Activated T-cell treated with anti-CD3 and anti-CD28 coated beads, Interleukin-2, amount 50 U/mL, for 72 hours (primary cell): ENCODE results near the gene TEDC1. TPM values are rescaled to one million over a fixed set of nuclear protein-coding genes. Genes with fewer than 3 reads are reported as not detected.

ENCODE experiments used
- ATAC-seq, 2 donors: fragments of 150-1000 bp; cut with Tn5 transposase; replicated peaks in 1 of 2; 2 replicates each; pipeline ENCODE4 v1.10.0; 2021; ENCODE audit warnings: moderate library complexity in 2 of 2, mild to moderate bottlenecking in 1 of 2
- DNase-seq, 2 donors: peaks; one replicate each; pipeline ENCODE4 v3.0.0; 2021 to 2022; ENCODE audit warnings: mixed read lengths in 1 of 2
- H3K27ac Mint-ChIP-seq: one replicate; pipeline ENCODE4 v1.8.0; 2022; ENCODE audit warnings: mild to moderate bottlenecking, moderate library complexity, mixed read lengths
- H3K27me3 Mint-ChIP-seq: one replicate; pipeline ENCODE4 v1.8.0; 2022; ENCODE audit warnings: low read depth, mixed read lengths
- H3K36me3 Mint-ChIP-seq, 2 donors: one replicate each; pipeline ENCODE4 v1.8.0; 2022; ENCODE audit warnings: mixed read lengths in 2 of 2, mild to moderate bottlenecking in 1 of 2; ENCODE audit not compliant: insufficient read depth in 2 of 2
- H3K4me1 Mint-ChIP-seq: one replicate; pipeline ENCODE4 v1.8.0; 2022; ENCODE audit warnings: low read depth, mixed read lengths
- H3K4me3 Mint-ChIP-seq, 2 donors: one replicate each; pipeline ENCODE4 v1.8.0; 2022; ENCODE audit warnings: mild to moderate bottlenecking in 2 of 2, mixed read lengths in 2 of 2, moderate library complexity in 2 of 2
- H3K9me3 Mint-ChIP-seq, 2 donors: one replicate each; pipeline ENCODE4 v1.8.0; 2022; ENCODE audit warnings: mixed read lengths in 2 of 2
- total RNA-seq, 2 donors: library from RNA; stranded (reverse); gene quantifications; one replicate each; pipeline ENCODE4 v1.2.3, GENCODE V29; 2022

The TEDC1 gene, protein sequence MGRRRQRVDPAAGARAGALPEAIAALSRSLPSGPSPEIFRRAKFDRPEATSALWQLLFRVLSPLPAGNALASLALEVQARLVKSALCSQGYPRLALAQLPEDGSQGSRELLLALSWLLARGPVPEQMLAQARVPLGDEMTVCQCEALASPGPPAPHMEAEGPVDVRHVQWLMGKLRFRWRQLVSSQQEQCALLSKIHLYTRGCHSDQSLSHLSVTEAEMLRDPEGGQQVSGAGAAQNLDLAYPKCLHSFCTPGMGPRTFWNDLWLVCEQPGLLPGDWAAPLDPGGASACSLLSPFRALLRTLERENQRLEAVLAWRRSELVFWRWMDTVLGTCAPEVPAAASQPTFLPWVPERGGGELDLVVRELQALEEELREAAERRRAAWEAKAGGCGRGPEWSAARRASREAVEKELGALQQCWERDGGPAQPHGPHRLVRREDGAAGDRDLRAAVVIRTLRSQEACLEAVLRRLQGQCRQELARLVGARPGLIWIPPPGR
- total RNA-seq = 10 to 100 TPM; 33.0 to 36.9 TPM

DNA sequence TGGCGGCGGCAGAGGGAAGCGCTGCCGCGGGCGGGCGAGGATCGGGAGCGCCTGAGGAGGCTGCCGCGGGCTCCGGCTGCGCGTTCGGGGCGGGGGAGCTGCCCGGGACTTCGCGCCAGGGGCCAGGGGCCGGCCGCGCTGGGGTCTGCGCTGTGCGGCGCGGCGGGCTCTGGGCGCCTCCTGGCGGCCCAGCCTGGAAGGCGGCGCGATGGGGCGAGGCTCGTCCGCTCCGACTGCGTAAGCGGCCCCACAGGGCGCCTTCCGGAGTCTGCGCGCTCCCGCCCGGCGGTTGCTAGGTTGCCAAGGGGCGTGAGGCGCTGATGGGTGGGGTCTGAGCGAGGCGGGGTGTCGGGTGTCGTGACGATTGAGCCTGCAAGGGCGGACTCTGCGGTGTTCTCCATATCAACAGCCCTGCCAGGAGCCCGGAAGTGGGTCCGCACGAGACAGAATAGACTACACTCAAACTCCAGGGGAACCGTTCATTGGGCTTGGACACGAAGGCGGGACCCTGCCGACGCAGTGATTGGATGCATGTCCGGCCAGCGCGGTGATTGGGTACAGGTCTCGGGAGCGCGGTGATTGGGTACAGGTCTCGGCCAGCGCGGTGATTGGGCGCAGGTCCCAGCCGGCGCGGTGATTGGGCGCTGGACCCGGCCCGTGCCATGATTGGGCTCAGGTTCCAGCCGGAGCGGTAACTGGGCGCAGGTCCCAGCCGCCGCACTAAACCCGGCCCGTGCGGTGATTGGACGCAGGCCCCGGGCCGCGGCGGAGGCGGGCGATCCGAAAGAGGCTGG lies at the start of gene TEDC1:
Gene TEDC1, plus strand, starts transcription at position 675 of the 794 bp plus-strand sequence. CDS start 130 bp downstream, outside the sequence.
- Mint-ChIP-seq H3K4me1 (peaks cover 30% of the 10 kb centered on the region), H3K9me3 (no peaks in the 10 kb centered on the region), H3K36me3 (peaks cover 0 to 1% of the 10 kb centered on the region in 2 donors), H3K27me3 (no peaks in the 10 kb centered on the region), H3K4me3 (peak within 1 kb of the TSS; percentile 87 to 95), H3K27ac (peak within 1 kb of the TSS; percentile 89)
- peak; percentile 99 for DNase-seq
- peak; percentile 77 to 79 for ATAC-seq

DNA sequence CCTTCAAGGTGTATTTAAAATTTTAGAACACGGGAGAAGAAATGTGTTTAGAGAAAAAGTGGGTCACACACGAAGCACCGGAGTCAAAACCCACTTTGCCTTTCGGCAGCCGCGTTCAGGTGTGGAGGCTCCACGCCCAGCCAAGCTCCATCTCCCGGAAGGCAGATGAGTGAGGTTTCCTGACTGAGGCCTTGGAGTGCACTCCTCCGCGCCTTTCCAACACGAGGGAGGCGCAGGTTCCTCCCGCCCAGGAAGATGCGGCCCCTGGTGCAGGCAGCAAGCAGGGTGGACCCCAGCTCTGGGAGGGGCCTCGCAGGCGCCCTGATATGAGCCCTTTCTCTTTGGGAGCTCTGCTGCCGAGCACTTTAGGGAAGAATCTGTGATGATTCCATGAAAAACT lies 48.9 kb upstream of the TEDC1 start:
- Mint-ChIP-seq H3K27me3 (no peaks in the 10 kb centered on the region), H3K9me3 (no peaks in the 10 kb centered on the region), H3K4me3 (no peak overlapping the region), H3K4me1 (no peaks in the 10 kb centered on the region), H3K27ac (no peak overlapping the region), H3K36me3 (peaks cover 0 to 5% of the 10 kb centered on the region in 2 donors)
- DNase-seq (no peak), ATAC-seq (no peak)

DNA sequence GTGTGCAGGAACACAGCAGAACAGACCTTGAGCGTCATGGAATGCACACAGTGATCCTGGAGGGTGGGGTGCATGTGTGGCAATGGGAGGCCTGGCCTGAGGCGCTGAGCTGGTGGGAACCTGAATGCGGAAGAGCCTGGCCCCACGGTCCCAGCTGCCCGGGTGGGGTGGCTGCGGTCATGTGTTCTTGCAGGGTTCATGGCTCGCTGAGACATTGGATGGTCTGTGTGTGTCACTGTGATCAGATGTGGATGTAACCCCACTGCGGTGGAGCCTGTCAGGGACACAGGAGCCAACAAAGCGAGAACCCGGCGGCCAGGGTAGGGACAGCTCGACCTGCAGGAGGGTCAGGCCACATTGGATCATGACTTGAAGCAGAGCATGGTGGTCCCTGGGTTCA lies 48.2 kb upstream of the TEDC1 start:
- peaks cover 0 to 5% of the 10 kb centered on the region in 2 donors for H3K36me3 Mint-ChIP-seq
- no peak overlapping the region for H3K4me3 Mint-ChIP-seq
- no peaks in the 10 kb centered on the region for H3K27me3 Mint-ChIP-seq
- H3K4me1 Mint-ChIP-seq = no peaks in the 10 kb centered on the region
- H3K9me3 Mint-ChIP-seq = no peaks in the 10 kb centered on the region
- H3K27ac Mint-ChIP-seq = no peak overlapping the region
- ATAC-seq (no peak), DNase-seq (no peak)

DNA sequence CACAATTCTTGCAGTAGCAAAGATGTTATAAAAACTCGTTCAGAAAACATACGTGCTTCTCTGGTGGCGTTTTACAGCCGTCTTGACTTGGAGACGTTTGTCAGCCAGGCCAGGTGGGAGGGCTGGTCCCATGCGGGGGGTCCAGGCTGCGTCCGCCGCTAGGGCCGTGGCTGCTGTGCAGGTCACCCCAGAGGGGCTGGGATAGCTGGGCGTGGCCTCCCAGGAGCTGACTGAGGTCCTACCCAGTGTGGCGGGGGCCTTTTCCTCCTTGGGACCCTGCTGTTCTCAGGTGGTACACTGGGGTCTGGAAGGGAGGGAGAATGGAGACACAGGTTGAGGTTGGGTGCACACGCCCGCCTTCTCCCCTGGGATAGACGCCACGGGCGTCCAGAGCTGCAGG lies 46.2 kb upstream of the TEDC1 start:
- H3K9me3 Mint-ChIP-seq = no peaks in the 10 kb centered on the region
- DNase-seq (no peak), ATAC-seq (no peak)
- no peaks in the 10 kb centered on the region for H3K27me3 Mint-ChIP-seq
- no peak overlapping the region for H3K4me3 Mint-ChIP-seq
- peaks cover 0 to 5% of the 10 kb centered on the region in 2 donors for H3K36me3 Mint-ChIP-seq
- H3K4me1 Mint-ChIP-seq = no peaks in the 10 kb centered on the region
- no peak overlapping the region for H3K27ac Mint-ChIP-seq

DNA sequence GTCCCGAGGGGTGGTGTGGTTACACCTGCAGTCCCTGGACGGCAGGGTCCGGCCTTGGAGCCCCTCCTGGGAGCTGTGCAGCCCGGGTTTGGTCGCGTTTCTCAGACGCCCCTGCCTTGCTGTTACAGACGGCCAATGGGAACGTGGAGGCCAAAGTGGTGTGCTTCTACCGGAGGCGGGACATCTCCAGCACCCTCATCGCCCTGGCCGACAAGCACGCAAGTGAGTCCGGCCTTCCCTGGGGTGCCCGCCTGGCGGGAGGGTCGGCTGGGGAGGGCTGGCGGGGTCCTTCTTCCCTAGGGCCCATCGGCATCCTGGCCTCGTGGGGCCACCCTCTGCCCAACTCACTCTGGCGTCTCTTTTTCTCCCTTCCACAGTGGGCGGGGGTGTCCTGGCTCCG lies 45.8 kb upstream of the TEDC1 start:
- Mint-ChIP-seq H3K4me1 (no peaks in the 10 kb centered on the region), H3K27me3 (no peaks in the 10 kb centered on the region), H3K4me3 (no peak overlapping the region), H3K27ac (no peak overlapping the region), H3K9me3 (no peaks in the 10 kb centered on the region), H3K36me3 (peaks cover 0 to 5% of the 10 kb centered on the region in 2 donors)
- ATAC-seq = no peak
- no peak for DNase-seq

DNA sequence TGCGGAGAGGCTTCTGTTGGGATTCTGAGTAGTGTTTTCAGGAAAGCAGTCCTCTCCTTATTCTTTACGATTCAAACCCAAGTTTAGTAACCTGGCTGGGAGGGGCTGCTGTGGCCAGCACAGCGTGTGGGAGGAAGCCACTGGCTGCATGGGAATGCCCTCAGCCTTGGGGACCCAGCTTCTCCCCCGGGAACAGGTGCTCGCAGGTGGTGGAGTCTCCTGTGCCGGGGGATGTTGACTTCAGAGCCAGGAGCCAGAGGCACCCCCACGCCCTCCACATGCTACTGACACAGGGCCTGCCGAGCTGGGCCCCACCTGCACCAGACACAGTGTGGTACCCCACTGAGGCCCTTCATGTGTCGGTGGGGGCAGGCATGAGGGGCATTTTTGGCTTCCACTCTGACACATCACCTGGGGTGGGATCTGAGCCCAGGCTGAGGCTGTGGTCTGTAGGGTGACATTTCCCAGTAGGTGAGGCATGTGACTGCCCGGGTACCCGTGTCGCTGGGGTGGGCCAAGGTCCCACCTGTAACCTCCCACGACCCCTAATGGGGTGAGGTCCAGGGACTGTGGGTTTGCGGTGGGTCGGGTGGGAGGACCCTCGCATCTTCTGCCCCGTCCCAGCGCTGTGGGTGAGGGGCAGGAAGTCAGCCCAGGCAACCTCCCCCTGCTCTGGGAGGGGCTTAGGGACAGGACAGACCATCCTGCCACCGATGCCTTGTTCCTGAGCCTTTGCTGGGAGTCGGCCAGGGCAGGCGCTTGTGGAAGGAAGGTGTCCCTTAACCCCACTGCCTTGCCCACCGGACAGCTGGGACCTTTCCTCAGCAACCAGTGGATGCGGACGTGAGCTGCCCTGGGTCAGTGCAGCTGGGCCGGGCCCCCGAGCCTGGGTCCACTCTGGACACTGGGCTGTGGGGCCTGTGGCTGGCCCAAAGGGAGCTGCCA lies 44.9 kb upstream of the TEDC1 start:
- H3K27me3 Mint-ChIP-seq = no peaks in the 10 kb centered on the region
- no peak overlapping the region for H3K4me3 Mint-ChIP-seq
- H3K36me3 Mint-ChIP-seq = peaks cover 0 to 4% of the 10 kb centered on the region in 2 donors
- DNase-seq (no peak), ATAC-seq (no peak)
- no peaks in the 10 kb centered on the region for H3K4me1 Mint-ChIP-seq
- no peaks in the 10 kb centered on the region for H3K9me3 Mint-ChIP-seq
- H3K27ac Mint-ChIP-seq = no peak overlapping the region

DNA sequence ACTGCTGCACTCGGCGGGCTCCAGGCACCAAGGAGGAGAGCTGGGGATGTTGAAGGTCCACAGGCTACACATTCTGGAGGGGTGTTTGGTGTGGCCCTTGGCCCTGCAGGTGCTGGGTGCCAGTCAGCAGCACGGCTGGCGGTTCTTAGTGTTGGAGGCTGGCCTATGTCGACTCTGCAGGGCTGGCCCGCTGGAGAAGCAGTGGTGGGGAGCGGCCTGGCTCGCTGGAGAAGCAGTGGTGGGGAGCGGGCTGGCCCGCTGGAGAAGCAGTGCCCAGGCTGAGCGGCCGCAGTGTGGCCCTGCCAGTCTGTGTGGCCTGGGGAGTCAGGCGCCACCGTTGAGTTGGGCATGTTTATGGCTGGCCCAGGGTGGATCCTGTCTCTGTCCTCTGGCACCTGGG lies 44.1 kb upstream of the TEDC1 start:
- no peak overlapping the region for H3K27ac Mint-ChIP-seq

DNA sequence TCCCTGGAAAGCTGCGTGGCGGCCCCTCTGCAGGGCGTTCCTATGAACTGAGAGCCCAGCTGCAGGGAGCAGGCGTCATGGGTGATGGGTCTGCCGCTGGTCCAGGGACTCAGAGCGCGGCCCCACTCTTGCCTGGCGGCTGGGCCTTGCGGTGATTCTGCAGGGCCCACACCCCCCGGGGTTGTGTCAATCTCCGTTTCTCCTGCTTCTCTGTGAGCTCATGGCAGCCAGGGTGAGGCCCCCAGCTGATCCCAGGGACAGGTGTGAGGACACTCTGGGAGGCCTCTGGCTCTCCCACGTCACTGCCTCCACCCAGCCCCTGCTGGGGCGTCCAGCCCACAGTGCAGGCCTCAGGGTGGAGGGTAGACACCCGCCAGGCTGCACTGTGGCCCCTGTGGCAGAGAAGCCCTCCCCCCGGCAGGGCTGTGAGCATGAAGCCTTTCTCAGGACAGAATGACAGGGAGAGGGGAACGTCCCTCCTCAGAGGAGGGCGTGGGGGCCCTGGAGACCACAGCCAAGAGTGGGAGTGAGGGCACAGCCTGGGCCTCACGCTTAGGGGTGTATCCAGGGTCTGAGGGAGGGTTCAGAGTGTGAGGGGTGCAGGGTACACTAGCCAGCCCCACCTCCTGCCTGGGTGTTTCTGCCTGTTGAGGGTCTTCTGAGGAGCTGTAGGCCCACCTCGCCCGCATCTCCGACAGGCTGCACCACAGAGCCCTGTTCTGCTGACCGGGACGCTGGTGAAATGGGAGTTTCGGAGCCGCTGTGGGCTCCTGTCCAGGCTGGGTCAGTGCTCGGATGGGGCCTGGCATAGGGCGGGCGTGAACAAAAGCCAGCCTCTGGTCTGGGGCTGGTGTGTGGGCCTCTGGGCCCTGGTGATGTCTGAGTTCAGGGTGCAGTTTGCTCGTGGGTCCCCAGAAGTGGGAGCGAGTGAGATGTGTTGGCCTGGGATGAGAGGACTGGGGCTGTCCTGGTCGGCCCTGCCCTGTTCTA lies 43.1 kb upstream of the TEDC1 start:
- ATAC-seq (no peak), DNase-seq (no peak)
- H3K4me3 Mint-ChIP-seq = no peak overlapping the region
- H3K9me3 Mint-ChIP-seq = no peaks in the 10 kb centered on the region
- H3K27ac Mint-ChIP-seq = no peak overlapping the region
- no peaks in the 10 kb centered on the region for H3K4me1 Mint-ChIP-seq
- H3K36me3 Mint-ChIP-seq = peaks cover 0 to 3% of the 10 kb centered on the region in 2 donors
- H3K27me3 Mint-ChIP-seq = no peaks in the 10 kb centered on the region

More for the DNA sequence above, 44.1 kb upstream of the TEDC1 start:
- DNase-seq (no peak), ATAC-seq (no peak)
- H3K4me1 Mint-ChIP-seq = no peaks in the 10 kb centered on the region
- no peaks in the 10 kb centered on the region for H3K27me3 Mint-ChIP-seq
- no peaks in the 10 kb centered on the region for H3K9me3 Mint-ChIP-seq
- no peaks in the 10 kb centered on the region for H3K36me3 Mint-ChIP-seq
- H3K4me3 Mint-ChIP-seq = no peak overlapping the region

DNA sequence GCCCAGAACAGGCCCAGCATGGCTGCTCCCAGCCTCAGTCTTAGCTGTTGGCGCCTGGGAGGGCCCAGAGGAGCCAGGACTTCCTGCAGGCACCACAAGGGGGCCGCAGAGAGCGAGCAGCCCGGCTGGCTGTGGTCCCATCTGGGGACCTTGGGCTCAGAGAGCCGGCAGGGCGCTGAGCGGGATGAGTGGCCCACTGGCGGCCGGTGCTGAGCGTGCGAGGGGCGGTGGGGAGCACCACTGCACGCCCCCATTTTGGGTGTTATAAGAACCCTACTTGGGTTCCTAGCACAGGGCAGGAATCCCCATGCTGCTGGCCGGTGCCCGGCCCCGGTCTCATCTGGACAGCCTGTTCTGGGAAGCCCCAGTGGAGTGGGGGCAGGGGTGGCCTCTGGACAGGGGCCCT lies 42.3 kb upstream of the TEDC1 start:
- Mint-ChIP-seq H3K9me3 (no peaks in the 10 kb centered on the region), H3K27ac (no peak overlapping the region), H3K4me3 (no peak overlapping the region), H3K27me3 (no peaks in the 10 kb centered on the region), H3K4me1 (no peaks in the 10 kb centered on the region), H3K36me3 (peaks cover 0 to 6% of the 10 kb centered on the region in 2 donors)
- ATAC-seq (peak; percentile 81 to 83), DNase-seq (peak; percentile 63 to 70)

DNA sequence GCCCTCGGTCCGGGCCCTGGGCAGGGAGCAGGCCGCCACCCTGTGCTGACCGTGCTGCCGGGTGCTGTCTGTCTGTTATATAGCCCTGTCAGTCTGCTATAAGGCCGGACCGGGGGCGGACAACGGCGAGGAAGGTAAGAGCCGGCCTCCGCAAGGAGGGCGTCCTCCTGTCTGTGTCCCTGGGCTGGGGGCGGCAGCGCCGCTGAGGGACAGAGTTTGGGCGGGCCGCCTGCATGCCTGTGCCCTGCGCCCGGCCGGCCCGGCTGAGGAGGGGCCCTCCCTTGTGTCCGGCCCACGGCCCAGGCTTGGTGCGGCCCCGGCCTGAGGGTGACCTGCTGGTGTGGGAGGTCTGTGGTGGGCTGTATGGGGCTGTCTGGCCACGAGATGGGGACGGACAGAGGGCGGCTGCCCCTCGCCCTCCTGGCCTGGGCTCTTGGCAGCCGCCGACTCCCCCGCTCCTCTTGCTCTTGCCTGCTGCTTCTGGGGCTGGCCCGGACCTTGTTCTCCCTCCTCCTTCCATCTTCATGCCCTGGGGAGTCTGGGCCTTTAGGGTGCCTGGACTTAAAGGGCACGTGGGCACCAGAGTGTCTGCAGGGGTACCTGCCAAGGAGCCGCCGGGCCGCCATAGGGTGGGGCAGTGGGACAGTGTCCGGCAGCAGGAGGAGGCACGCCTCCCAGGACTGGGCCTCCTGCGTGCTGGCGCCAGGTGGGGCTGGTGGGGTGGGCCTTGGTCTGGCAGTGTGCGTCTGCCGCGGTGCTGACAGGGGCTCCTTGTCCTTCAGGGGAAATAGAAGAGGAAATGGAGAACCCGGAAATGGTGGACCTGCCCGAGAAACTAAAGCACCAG lies 41.5 kb upstream of the TEDC1 start:
- Mint-ChIP-seq H3K27ac (no peak overlapping the region), H3K36me3 (peaks cover 0 to 6% of the 10 kb centered on the region in 2 donors), H3K27me3 (no peaks in the 10 kb centered on the region), H3K9me3 (no peaks in the 10 kb centered on the region), H3K4me1 (no peaks in the 10 kb centered on the region), H3K4me3 (no peak overlapping the region)
- DNase-seq (no peak), ATAC-seq (no peak)

DNA sequence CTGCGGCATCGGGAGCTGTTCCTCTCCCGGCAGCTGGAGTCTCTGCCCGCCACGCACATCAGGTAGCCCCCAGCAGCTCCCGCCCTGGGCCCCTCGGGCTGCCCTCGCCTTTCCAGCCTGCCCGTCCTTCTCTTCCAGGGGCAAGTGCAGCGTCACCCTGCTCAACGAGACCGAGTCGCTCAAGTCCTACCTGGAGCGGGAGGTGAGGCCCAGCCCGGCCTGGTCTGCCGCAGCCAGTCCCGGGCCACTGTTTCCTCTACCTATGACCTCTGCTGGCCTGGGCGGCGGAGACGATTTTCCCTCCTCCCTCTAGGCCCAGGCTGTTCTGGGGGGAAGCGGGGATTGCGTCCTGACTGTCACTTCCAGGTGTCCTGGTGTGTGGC lies 40.9 kb upstream of the TEDC1 start:
- DNase-seq = no peak
- no peaks in the 10 kb centered on the region for H3K27me3 Mint-ChIP-seq
- ATAC-seq = no peak
- no peak overlapping the region for H3K27ac Mint-ChIP-seq
- peaks cover 0 to 9% of the 10 kb centered on the region in 2 donors for H3K36me3 Mint-ChIP-seq
- no peak overlapping the region for H3K4me3 Mint-ChIP-seq
- no peaks in the 10 kb centered on the region for H3K4me1 Mint-ChIP-seq
- no peaks in the 10 kb centered on the region for H3K9me3 Mint-ChIP-seq
